PC-9 (cell line): Measurements from ENCODE around the gene LZTS2. TPM values are rescaled to one million over a fixed set of nuclear protein-coding genes. Genes with fewer than 3 reads are reported as not detected.

Source experiments
- BruUV-seq: library from RNA; stranded (reverse); fragments of 400-500 nt; replicated peaks from 2 replicates; lab custom pipeline; 2021; lab: Mats Ljungman, UMichigan
- CTCF ChIA-PET: fragments of 300-600 bp; sonication (Branson Sonifier 250); formaldehyde crosslinking; loops from one replicate; lab custom pipeline; 2022; ENCODE audit warnings: antibody characterized with exemption; lab: Charles Lee
- POLR2A ChIA-PET: fragments of 300-600 bp; sonication (Branson Sonifier 250); formaldehyde crosslinking; loops from one replicate; lab custom pipeline; 2022; ENCODE audit warnings: antibody characterized with exemption; ENCODE audit not compliant: unreplicated experiment; lab: Charles Lee
- DNase-seq, 2 experiments: peaks; one replicate each; pipeline versions ENCODE4 v3.0.0 to v3.0.0-alpha.2; 2015 to 2022; ENCODE audit warnings: mixed read lengths in 1 of 2
- H2AFZ ChIP-seq: fragments of 200-600 bp; sonication (generic); 2 replicates; pipeline ENCODE4 v1.8.1; 2017; ENCODE audit warnings: antibody characterized with exemption
- H3F3A ChIP-seq: fragments of 200-600 bp; sonication (generic); 2 replicates; pipeline ENCODE4 v1.8.1; 2017; ENCODE audit warnings: antibody characterized with exemption, mild to moderate bottlenecking, low read depth; ENCODE audit not compliant: insufficient read depth
- H3K27ac ChIP-seq: fragments of 200-600 bp; sonication (generic); 2 replicates; pipeline ENCODE4 v1.6.1; 2016; ENCODE audit warnings: mixed run types
- H3K27me3 ChIP-seq: fragments of 200-600 bp; sonication (generic); 2 replicates; pipeline ENCODE4 v1.6.1; 2016; ENCODE audit warnings: low read depth, mixed run types; ENCODE audit not compliant: insufficient read depth
- H3K36me3 ChIP-seq: fragments of 200-600 bp; sonication (generic); 2 replicates; pipeline ENCODE4 v1.6.1; 2016; ENCODE audit warnings: low read depth, mixed run types
- H3K4me1 ChIP-seq: fragments of 200-600 bp; sonication (generic); replicated peaks from 2 replicates; pipeline ENCODE4 v1.6.1; 2016; ENCODE audit warnings: mixed run types; ENCODE audit not compliant: insufficient read depth
- H3K4me2 ChIP-seq: fragments of 200-600 bp; sonication (generic); 2 replicates; pipeline ENCODE4 v1.6.1; 2017; ENCODE audit warnings: mixed run types
- H3K4me3 ChIP-seq: fragments of 200-600 bp; sonication (generic); 2 replicates; pipeline ENCODE4 v1.6.1; 2016; ENCODE audit warnings: mixed run types
- H3K79me2 ChIP-seq: fragments of 200-600 bp; sonication (generic); 2 replicates; pipeline ENCODE4 v1.6.1; 2017; ENCODE audit warnings: low read depth, mixed run types
- H3K9me2 ChIP-seq: fragments of 200-600 bp; sonication (generic); 2 replicates; pipeline ENCODE4 v1.8.1; 2017; ENCODE audit warnings: mild to moderate bottlenecking; ENCODE audit not compliant: insufficient read depth
- H3K9me3 ChIP-seq: fragments of 200-600 bp; sonication (generic); 2 replicates; pipeline ENCODE4 v1.8.1; 2016; ENCODE audit warnings: low read depth; ENCODE audit not compliant: insufficient read depth
- H4K20me1 ChIP-seq: fragments of 200-600 bp; sonication (generic); 2 replicates; pipeline ENCODE4 v1.8.1; 2017; ENCODE audit not compliant: insufficient read depth
- EZH2 ChIP-seq: fragments of 200-600 bp; sonication (generic); IDR thresholded peaks from 2 replicates; pipeline ENCODE4 v1.8.0; 2017; ENCODE audit warnings: antibody characterized with exemption, low read depth
- intact Hi-C: fragments of 100-400 bp; cut with micrococcal nuclease; formaldehyde crosslinking; loops from one replicate; pipeline ENCODE4 v1.10.0; 2022; ENCODE audit not compliant: unreplicated experiment
- total RNA-seq: library from RNA; stranded (reverse); gene quantifications from 2 replicates; pipeline ENCODE4 v1.2.3, GENCODE V29; 2021
- TF ChIP-seq, protein P1 (sequence below): fragments of 200-600 bp; sonication (generic); conservative IDR thresholded peaks from 2 replicates; pipeline ENCODE4 v1.6.1; 2017; ENCODE audit warnings: mixed run types, antibody characterized with exemption, mild to moderate bottlenecking, moderate library complexity

The LZTS2 gene
- total RNA-seq, 1 experiment from 2014 or later: 32.5 TPM

DNA sequence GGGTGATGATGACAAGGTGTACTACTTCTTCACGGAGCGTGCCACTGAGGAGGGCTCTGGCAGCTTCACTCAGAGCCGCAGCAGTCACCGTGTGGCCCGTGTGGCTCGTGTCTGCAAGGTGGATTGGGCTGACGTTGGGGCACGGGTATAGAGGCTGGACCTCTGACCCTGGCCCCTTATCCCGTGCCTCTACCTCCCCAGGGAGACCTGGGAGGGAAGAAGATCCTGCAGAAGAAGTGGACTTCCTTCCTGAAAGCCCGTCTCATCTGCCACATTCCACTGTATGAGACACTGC lies 20.8 kb upstream of the LZTS2 start:
- no peak for DNase-seq
- TF ChIP-seq, protein P1, sequence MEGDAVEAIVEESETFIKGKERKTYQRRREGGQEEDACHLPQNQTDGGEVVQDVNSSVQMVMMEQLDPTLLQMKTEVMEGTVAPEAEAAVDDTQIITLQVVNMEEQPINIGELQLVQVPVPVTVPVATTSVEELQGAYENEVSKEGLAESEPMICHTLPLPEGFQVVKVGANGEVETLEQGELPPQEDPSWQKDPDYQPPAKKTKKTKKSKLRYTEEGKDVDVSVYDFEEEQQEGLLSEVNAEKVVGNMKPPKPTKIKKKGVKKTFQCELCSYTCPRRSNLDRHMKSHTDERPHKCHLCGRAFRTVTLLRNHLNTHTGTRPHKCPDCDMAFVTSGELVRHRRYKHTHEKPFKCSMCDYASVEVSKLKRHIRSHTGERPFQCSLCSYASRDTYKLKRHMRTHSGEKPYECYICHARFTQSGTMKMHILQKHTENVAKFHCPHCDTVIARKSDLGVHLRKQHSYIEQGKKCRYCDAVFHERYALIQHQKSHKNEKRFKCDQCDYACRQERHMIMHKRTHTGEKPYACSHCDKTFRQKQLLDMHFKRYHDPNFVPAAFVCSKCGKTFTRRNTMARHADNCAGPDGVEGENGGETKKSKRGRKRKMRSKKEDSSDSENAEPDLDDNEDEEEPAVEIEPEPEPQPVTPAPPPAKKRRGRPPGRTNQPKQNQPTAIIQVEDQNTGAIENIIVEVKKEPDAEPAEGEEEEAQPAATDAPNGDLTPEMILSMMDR: no peak
- no peak for TF ChIP-seq EZH2
- BruUV-seq: no TSS peak
- no peaks in the 10 kb centered on the region for H3K9me3 ChIP-seq
- H3K4me1 ChIP-seq: peaks cover 9% of the 10 kb centered on the region
- no peaks in the 10 kb centered on the region for H3K27me3 ChIP-seq
- no peaks in the 10 kb centered on the region for H4K20me1 ChIP-seq
- no peak overlapping the region for H2AFZ ChIP-seq
- H3K79me2 ChIP-seq: no peaks in the 10 kb centered on the region
- H3F3A ChIP-seq: no peaks in the 10 kb centered on the region
- ChIA-PET POLR2A (no interaction called here), CTCF (no interaction called here)
- no peaks in the 10 kb centered on the region for H3K9me2 ChIP-seq
- H3K4me2 ChIP-seq: no peak overlapping the region
- intact Hi-C loops: no loop called here
- no peak overlapping the region for H3K4me3 ChIP-seq
- H3K36me3 ChIP-seq: no peaks in the 10 kb centered on the region
- no peak overlapping the region for H3K27ac ChIP-seq

DNA sequence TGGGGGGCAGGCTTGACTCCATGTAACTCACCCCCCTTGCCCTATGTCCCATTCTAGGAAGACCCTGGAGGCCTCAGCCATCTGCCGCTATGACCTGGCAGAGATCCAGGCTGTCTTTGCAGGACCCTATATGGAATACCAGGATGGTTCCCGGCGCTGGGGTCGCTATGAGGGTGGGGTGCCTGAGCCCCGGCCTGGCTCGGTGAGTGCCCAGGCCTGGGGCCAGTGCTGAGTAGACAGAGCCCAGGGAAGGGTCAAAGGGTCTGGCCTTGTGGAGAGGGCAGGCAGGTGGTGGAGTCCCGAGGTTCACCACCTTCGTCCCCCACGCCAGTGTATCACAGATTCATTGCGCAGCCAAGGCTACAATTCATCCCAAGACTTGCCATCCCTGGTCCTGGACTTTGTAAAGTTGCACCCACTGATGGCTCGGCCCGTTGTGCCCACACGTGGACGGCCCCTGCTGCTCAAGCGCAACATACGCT lies 19.8 kb upstream of the LZTS2 start:
- POLR2A ChIA-PET: no interaction called here
- DNase-seq: no peak

DNA sequence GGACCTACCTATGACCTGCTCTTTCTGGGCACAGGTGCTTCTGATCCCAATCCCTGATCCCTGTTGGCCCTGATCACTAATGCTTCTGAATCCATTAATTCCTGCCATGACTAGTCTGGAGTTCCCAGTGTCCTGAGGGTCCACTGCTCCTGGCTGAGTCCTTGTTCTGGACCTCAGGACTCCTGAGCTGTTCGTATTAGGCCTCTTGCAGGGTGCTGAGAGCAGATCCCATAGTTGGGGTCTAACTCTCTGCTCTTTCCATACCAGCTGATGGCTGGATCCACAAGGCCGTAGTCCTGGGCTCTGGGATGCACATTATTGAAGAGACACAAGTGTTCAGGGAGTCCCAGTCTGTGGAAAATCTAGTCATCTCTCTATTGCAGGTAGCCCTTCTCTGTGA lies 19.3 kb upstream of the LZTS2 start:
- no peaks in the 10 kb centered on the region for H3K36me3 ChIP-seq
- H3K27ac ChIP-seq: no peak overlapping the region
- H3K79me2 ChIP-seq: 0 out of 2 replicates have a peak, but pooled peaks cover under 1% of the 10 kb centered on the region
- H3F3A ChIP-seq: no peaks in the 10 kb centered on the region
- no peaks in the 10 kb centered on the region for H3K9me3 ChIP-seq
- no peaks in the 10 kb centered on the region for H3K9me2 ChIP-seq
- TF ChIP-seq, protein P1: no peak
- no peak for TF ChIP-seq EZH2
- no peak for DNase-seq
- H3K4me2 ChIP-seq: no peak overlapping the region
- ChIA-PET CTCF (no interaction called here), POLR2A (no interaction called here)
- intact Hi-C loops: no loop called here
- no peak overlapping the region for H3K4me3 ChIP-seq
- no peaks in the 10 kb centered on the region for H4K20me1 ChIP-seq
- H2AFZ ChIP-seq: no peak overlapping the region
- no peaks in the 10 kb centered on the region for H3K27me3 ChIP-seq
- BruUV-seq: no TSS peak
- peaks cover 9% of the 10 kb centered on the region for H3K4me1 ChIP-seq

More for the DNA sequence above, 19.8 kb upstream of the LZTS2 start:
- no TSS peak for BruUV-seq
- H4K20me1 ChIP-seq: no peaks in the 10 kb centered on the region
- intact Hi-C loops: no loop called here
- no peak overlapping the region for H3K4me3 ChIP-seq
- no peaks in the 10 kb centered on the region for H3F3A ChIP-seq
- no peak overlapping the region for H3K4me2 ChIP-seq
- H3K27ac ChIP-seq: no peak overlapping the region
- H3K9me3 ChIP-seq: no peaks in the 10 kb centered on the region
- H3K27me3 ChIP-seq: no peaks in the 10 kb centered on the region
- H2AFZ ChIP-seq: no peak overlapping the region
- H3K36me3 ChIP-seq: no peaks in the 10 kb centered on the region
- H3K4me1 ChIP-seq: peaks cover 9% of the 10 kb centered on the region
- no peaks in the 10 kb centered on the region for H3K9me2 ChIP-seq
- no peaks in the 10 kb centered on the region for H3K79me2 ChIP-seq
- TF ChIP-seq, protein P1: no peak
- TF ChIP-seq EZH2: no peak
- CTCF ChIA-PET: no interaction called here
